ENCODE data around the gene DGKE.

DGKE gene

GRCh38 chr17:56835264-56835585, 1.3 kb downstream of the DGKE start:
- TF ChIP-seq POLR2AphosphoS5 (IDR thresholded peaks at IDR 0.05; ENCODE audit: low read depth, low read length) (no peak), SIN3A (IDR thresholded peaks at IDR 0.05; ENCODE audit: borderline replicate concordance, insufficient read depth, low read length) (no peak), REST (IDR thresholded peaks at IDR 0.05; ENCODE audit: insufficient read depth in 1 of 2, low read depth in 2 of 2, low read length in 2 of 2) (no peak), FOXP2 (optimal IDR thresholded peaks at IDR 0.05; ENCODE audit: borderline replicate concordance, extremely low read depth, extremely low read length, insufficient read depth) (no peak), TAF1 (IDR thresholded peaks at IDR 0.05; ENCODE audit: borderline replicate concordance, insufficient read depth, low read length) (no peak)

- TF ChIP-seq TAF1 (IDR thresholded peaks at IDR 0.05; ENCODE audit: borderline replicate concordance, insufficient read depth, low read length) (no peak), REST (IDR thresholded peaks at IDR 0.05; ENCODE audit: insufficient read depth in 1 of 2, low read depth in 2 of 2, low read length in 2 of 2) (no peak), FOXP2 (optimal IDR thresholded peaks at IDR 0.05; ENCODE audit: borderline replicate concordance, extremely low read depth, extremely low read length, insufficient read depth) (no peak), SIN3A (IDR thresholded peaks at IDR 0.05; ENCODE audit: borderline replicate concordance, insufficient read depth, low read length) (no peak), POLR2AphosphoS5 (IDR thresholded peaks at IDR 0.05; ENCODE audit: low read depth, low read length) (no peak)
These were observed 4.7 kb downstream of the DGKE start for GRCh38 chr17:56838687-56839086.

GRCh38 chr17:56842577-56842976, 8.6 kb downstream of the DGKE start:
- TF ChIP-seq REST (IDR thresholded peaks at IDR 0.05; ENCODE audit: insufficient read depth in 1 of 2, low read depth in 2 of 2, low read length in 2 of 2) (no peak), FOXP2 (optimal IDR thresholded peaks at IDR 0.05; ENCODE audit: borderline replicate concordance, extremely low read depth, extremely low read length, insufficient read depth) (no peak), TAF1 (IDR thresholded peaks at IDR 0.05; ENCODE audit: borderline replicate concordance, insufficient read depth, low read length) (no peak), SIN3A (IDR thresholded peaks at IDR 0.05; ENCODE audit: borderline replicate concordance, insufficient read depth, low read length) (no peak), POLR2AphosphoS5 (IDR thresholded peaks at IDR 0.05; ENCODE audit: low read depth, low read length) (no peak)

GRCh38 chr17:56845934-56846333, 12.0 kb downstream of the DGKE start:
- TF ChIP-seq SIN3A (IDR thresholded peaks at IDR 0.05; ENCODE audit: borderline replicate concordance, insufficient read depth, low read length) (no peak), REST (IDR thresholded peaks at IDR 0.05; ENCODE audit: insufficient read depth in 1 of 2, low read depth in 2 of 2, low read length in 2 of 2) (no peak), FOXP2 (optimal IDR thresholded peaks at IDR 0.05; ENCODE audit: borderline replicate concordance, extremely low read depth, extremely low read length, insufficient read depth) (no peak), POLR2AphosphoS5 (IDR thresholded peaks at IDR 0.05; ENCODE audit: low read depth, low read length) (no peak), TAF1 (IDR thresholded peaks at IDR 0.05; ENCODE audit: borderline replicate concordance, insufficient read depth, low read length) (no peak)

- no peak for TF ChIP-seq REST (IDR thresholded peaks at IDR 0.05; ENCODE audit: insufficient read depth in 1 of 2, low read depth in 2 of 2, low read length in 2 of 2)
- TF ChIP-seq TAF1 (IDR thresholded peaks at IDR 0.05; ENCODE audit: borderline replicate concordance, insufficient read depth, low read length) = no peak
- no peak for TF ChIP-seq FOXP2 (optimal IDR thresholded peaks at IDR 0.05; ENCODE audit: borderline replicate concordance, extremely low read depth, extremely low read length, insufficient read depth)
- no peak for TF ChIP-seq SIN3A (IDR thresholded peaks at IDR 0.05; ENCODE audit: borderline replicate concordance, insufficient read depth, low read length)
- no peak for TF ChIP-seq POLR2AphosphoS5 (IDR thresholded peaks at IDR 0.05; ENCODE audit: low read depth, low read length)
These were observed 13.2 kb downstream of the DGKE start for GRCh38 chr17:56847106-56847505.
